GM12892 (cell line): ENCODE data around the gene NKAIN2.

Source experiments
- POLR2A ChIP-seq: IDR thresholded peaks from 2 replicates; pipeline ENCODE4 v1.6.1; 2011; ENCODE audit warnings: low read depth, low read length, control low read depth
- POLR2AphosphoS5 ChIP-seq: IDR thresholded peaks from 2 replicates; pipeline ENCODE4 v1.6.1; 2011; ENCODE audit warnings: low read depth, low read length, control low read depth

- TF ChIP-seq POLR2A (no peak), POLR2AphosphoS5 (no peak)
These were observed 223.0 kb downstream of the NKAIN2 start for GRCh38 chr6:124026694-124027093.
